Activated CD8-positive, alpha-beta memory T cell treated with anti-CD3 and anti-CD28 coated beads, Interleukin-2, amount 50 U/mL, for 24 hours (primary cell): ENCODE measurements around the gene ABCA3.

Experiments used
- DNase-seq: peaks from one replicate; pipeline ENCODE4 v3.0.0-alpha.2; 2020; ENCODE audit errors: extremely low read depth

ABCA3 gene

DNA sequence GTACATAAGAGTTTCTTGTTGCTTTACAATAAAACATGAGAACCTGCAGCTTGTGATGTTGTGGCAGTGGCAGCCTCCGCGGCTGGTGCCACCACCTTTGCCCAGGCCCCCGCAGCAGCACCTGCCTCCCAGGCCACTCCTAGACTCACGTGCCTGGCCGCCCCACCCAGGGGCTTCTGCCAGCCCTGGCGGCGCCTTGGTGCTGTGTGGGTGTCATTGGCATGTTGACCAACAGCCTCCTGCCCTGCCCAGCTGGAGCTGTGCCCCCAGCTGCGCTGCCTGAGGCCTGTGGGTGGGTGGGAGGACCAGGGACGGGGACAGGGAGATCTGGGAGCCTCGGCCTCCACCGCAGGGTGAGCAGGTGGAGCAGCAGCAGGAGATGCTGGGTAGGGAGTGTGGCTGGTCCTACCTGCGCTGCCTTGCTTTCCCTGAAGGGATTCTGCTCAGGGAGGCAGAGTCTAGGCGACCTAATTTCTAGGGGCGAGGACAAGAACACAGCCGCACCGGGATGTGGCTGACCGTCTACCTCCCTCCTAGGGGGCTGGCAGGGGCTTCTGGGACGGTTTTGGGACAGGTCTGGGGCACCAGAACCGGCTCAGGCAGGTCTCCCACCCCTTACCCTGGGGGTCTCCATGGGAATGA, 104.7 kb downstream of the ABCA3 start:
- no peak for DNase-seq

DNA sequence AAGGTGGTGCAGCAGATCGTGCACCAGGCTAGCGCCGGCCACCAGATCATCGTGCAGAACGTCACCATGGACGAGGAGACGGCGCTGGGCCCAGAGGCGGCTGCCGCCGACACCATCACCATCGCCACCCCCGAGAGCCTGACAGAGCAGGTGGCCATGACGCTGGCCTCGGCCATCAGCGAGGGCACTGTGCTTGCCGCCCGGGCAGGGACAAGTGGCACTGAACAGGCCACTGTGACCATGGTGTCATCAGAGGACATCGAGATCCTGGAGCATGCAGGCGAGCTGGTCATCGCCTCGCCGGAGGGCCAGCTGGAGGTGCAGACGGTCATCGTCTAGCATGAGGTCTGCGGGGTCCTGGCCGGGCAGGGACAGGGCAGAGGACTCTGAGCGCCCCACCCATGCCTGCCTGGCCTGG, 105.3 kb downstream of the ABCA3 start:
- no peak for DNase-seq

DNA sequence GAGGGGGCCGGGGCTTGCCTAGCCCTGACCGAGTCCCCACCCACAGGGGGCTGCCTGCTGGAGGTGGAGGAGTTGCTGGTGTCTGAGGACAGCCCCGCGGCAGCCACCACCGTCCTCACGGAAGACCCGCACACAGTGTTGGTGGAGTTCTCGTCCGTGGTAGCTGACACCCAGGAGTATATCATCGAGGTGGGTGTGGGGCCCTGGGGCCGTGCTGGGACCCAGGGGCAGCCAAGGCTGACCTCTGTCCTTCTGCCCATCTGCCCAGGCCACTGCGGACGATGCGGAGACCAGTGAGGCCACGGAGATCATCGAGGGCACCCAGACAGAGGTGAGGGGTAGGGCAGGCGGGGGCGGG, 105.7 kb downstream of the ABCA3 start:
- no peak for DNase-seq

- no peak for DNase-seq
Measured at GRCh38 chr16:2233872-2234812, 106.4 kb downstream of the ABCA3 start.

DNA sequence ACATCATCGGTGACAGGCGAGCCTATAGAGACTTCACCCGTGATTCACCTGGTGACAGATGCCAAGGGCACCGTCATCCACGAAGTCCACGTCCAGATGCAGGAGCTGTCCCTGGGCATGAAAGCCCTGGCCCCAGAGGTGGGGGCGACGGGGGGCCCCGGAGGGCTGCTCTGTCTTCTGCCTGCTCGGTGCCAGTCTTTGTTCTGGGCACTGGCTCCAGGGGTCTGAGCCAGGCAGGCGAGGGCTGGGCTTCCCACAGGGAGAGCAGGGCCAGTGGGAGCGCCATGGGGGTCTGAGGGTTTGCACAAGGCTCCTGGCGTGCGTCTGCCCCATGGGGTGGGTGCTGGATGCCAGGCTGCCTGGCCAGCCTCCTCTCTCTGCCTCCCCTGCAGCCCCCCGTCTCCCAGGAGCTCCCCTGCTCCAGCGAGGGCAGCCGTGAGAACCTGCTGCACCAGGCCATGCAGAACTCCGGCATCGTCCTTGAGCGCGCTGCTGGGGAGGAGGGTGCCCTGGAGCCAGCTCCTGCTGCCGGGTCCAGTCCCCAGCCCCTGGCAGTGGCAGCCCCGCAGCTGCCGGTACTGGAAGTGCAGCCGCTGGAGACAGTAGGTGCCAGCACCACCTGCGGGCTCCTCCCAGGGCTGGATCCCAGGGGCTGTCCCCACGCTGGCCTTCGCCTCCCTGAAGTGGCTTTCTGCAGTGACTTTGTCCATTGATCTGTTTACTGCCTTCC, 107.3 kb downstream of the ABCA3 start:
- DNase-seq: no peak

DNA sequence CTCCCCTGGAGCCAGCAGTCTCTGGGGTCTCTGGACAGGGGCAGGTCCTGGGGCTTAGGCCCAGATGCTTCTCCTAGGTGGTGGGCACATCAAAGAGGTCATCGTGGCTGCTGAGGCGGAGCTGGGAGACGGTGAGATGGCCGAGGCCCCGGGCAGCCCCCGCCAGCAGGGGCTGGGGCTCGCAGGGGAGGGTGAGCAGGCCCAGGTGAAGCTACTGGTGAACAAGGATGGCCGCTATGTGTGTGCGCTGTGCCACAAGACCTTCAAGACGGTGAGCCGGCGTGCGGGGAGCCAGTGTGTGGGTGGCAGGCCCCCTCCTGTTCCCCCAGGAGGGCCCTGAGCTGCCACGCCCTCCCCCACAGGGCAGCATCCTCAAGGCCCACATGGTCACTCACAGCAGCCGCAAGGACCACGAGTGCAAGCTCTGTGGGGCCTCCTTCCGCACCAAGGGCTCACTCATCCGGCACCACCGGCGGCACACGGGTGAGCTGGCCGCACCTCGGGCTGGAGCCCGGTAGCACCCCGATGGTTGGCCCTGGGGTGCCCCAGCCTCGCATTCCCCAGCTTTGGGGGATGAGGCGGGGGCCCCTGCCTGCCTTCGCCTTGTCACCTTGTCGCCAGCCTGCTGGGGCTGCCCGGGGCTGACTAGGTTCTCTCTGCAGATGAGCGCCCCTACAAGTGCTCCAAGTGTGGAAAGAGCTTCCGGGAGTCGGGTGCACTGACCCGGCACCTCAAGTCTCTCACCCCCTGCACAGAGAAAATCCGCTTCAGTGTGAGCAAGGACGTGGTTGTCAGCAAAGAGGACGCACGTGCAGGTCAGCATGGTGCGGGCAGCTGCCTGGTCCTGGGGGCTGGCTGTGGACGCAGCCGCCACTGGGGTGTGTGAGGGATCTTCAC, 108.2 kb downstream of the ABCA3 start:
- DNase-seq: no peak

GRCh38 chr16:2231016-2231931, 109.3 kb downstream of the ABCA3 start:
- DNase-seq: no peak

GRCh38 chr16:2230376-2230775, 110.2 kb downstream of the ABCA3 start:
- DNase-seq: no peak

DNA sequence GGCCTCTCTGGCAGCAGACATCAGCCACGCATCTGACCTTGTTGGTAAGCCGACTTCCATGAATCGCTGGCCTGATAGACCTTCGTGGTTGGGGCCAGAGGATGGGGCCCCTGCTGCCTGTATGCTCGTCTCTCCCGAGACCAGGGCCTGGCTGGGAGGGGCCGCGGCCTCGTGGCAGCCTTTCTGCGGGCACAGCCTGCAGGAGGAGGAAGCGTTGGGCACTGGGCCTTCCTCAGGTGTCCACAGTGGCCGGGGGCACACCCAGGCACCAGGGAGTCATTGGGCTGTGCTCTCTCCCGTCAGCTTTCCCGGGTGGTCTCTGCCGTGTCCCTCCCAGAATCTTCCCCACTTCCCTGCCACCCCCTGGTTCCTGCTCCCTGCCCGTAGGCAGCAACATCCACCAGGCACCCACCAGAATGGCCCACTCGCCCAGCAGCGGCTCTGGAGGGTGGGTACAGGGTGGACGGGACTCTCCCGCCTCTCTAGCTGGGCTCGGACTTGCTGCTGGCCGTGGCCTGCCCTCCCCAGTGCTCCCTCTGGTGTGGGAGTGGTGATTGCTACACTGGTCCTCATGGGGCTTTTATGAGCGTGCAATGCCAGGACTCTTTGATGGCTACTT, 110.8 kb downstream of the ABCA3 start:
- no peak for DNase-seq

DNA sequence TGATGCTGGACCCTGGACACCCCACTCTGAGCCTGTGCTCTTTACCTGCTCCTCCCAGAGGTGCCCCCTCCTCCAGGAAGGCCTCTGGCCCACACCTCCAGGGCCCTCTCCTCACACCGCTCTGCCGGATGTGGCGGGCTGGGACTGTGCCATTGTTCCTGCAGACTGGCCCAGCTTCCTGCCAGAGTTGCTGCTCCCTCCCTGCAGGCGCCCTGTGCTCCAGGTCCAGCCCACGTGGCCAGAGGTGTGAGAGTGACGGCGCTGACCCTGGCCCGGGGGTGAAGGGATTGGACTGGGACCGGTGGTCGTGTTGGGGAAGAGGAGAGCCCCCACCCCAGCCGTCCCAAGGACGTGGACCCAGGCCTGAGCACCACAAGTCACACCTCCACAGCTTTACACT, 111.4 kb downstream of the ABCA3 start:
- no peak for DNase-seq

DNA sequence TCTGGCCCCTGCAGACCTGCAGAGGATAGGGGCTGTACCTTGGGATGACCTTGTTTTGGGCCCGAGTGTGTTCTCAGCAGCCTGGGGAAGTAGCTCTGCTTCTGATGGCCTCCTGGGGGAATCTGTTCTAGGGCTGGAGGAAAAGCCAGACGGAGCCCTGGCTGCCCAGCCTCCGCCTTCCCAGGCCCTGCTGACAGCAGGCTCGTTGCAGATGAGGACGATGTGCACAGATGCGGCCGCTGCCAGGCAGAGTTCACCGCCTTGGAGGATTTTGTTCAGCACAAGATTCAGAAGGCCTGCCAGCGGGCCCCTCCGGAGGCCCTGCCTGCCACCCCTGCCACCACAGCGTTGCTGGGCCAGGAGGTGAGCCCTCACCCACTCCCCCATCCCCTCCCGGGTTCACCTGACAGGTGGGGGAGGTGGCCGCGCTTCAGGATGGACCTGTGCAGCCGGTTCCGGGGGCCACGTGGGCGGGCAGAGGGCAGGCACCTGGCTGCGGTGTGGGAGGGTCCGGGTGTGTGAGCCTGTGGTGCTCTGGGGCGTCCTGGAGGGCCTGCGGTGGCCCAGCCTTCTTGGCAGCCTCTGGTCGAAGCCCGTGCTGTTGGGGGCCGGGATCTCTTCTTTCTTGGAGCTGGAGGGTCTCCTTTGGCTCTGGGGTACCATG, 112.2 kb downstream of the ABCA3 start:
- DNase-seq: no peak

DNA sequence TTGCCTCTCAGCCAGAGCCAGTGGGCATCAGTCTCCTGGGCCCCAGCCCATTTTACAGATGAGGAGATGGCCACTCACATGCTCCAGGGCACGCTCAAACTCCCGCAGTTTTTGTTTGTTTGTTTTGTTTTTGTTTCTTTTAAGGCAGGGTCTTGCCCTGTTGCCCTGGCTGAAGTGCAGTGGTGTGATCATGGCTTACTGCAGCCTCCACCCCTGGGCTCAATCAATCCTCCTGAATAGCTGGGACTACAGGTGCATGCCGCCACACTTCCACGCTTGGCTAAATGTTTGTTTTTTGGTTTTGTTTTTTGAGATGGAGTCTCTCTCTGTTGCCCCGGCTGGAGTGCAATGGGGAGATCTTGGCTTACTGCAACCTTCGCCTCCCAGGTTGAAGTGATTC, 113.6 kb downstream of the ABCA3 start:
- no peak for DNase-seq

DNA sequence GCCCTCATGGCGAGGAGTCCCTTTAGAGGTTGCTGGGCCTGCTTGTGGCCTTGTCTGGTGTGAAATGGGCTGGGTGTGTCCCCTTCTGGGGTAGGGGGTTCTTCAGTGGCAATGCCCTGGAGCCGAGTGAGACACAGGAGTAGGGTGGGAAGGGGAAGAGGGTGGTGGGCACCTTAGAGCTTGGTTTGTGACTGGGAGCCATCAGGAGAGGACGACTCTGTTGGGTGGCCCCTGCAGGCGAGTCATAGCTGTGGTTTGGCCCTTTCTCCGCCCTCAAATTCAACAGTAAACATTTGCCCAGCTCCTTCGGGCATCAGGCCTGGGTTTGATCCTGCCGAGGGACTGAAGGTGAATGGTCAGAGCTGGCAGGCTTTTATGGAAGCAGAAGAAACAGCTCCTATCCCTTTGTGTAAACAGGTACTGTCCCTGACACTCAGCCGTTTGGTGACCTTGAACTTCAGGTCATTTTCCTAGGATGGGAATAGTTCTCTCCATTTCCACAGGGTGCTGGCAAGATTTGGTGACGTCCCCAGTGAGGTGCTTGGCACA, 114.2 kb downstream of the ABCA3 start:
- no peak for DNase-seq
